GM12878 (cell line): ENCODE data around the gene SPACA5.

Experiments
- BRCA1 ChIP-seq: IDR thresholded peaks from 2 replicates; pipeline ENCODE4 v1.6.1; 2011; ENCODE audit warnings: low read depth, low read length, improper control_type of control experiment
- CTCF ChIP-seq, 3 experiments: IDR thresholded peaks in 2 of 3; conservative IDR thresholded peaks in 1 of 3; 2 replicates each; pipeline ENCODE4 v1.5.1; 2011; ENCODE audit warnings: low read depth in 3 of 3, low read length in 3 of 3, mild to moderate bottlenecking in 3 of 3, control low read depth in 2 of 3, moderate library complexity in 2 of 3, inconsistent platforms in 1 of 3, mixed read lengths in 1 of 3; ENCODE audit not compliant: control insufficient read depth in 2 of 3, insufficient read depth in 1 of 3; ENCODE audit errors: extremely low read depth in 1 of 3
- NR2C2 ChIP-seq: IDR thresholded peaks from 2 replicates; pipeline ENCODE4 v1.6.1; 2011; ENCODE audit warnings: borderline replicate concordance, low read depth; ENCODE audit not compliant: control insufficient read depth, insufficient read length
- POLR2A ChIP-seq: IDR thresholded peaks from 2 replicates; pipeline ENCODE4 v1.6.1; 2011; ENCODE audit warnings: low read depth, mild to moderate bottlenecking, low read length
- POLR2AphosphoS5 ChIP-seq: IDR thresholded peaks from 2 replicates; pipeline ENCODE4 v1.6.1; 2011; ENCODE audit warnings: mild to moderate bottlenecking, low read length, inconsistent platforms
- TF ChIP-seq, protein P1 (sequence below): IDR thresholded peaks from 2 replicates; pipeline ENCODE4 v1.6.1; 2011; ENCODE audit warnings: borderline replicate concordance, low read depth, mild to moderate bottlenecking, moderate library complexity, mixed read lengths, low read length; ENCODE audit not compliant: insufficient read depth; ENCODE audit errors: extremely low read length

- TF ChIP-seq CTCF (IDR thresholded peaks at IDR 0.05 in 2 of 3, conservative IDR thresholded peaks at IDR 0.05 in 1 of 3; ENCODE audit: control insufficient read depth in 2 of 3, extremely low read depth in 1 of 3, insufficient read depth in 1 of 3, low read depth in 3 of 3, low read length in 3 of 3) (no peak), BRCA1 (no peak), POLR2A (no peak), NR2C2 (no peak), POLR2AphosphoS5 (no peak)
- TF ChIP-seq, protein P1, sequence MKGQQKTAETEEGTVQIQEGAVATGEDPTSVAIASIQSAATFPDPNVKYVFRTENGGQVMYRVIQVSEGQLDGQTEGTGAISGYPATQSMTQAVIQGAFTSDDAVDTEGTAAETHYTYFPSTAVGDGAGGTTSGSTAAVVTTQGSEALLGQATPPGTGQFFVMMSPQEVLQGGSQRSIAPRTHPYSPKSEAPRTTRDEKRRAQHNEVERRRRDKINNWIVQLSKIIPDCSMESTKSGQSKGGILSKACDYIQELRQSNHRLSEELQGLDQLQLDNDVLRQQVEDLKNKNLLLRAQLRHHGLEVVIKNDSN = no peak
Measured at GRCh38 chrX:47992669-47993068, 14.1 kb upstream of the SPACA5 start.
